GM23248 (cell line): ENCODE measurements around the gene NRP2.

Source experiments
- EZH2 ChIP-seq: fragments of 200-600 bp; sonication (generic); IDR thresholded peaks from 2 replicates; pipeline ENCODE4 v1.6.1; 2018; ENCODE audit warnings: antibody characterized with exemption, mild to moderate bottlenecking; ENCODE audit not compliant: insufficient read depth, poor library complexity, severe bottlenecking
- EZH2phosphoT487 ChIP-seq: fragments of 200-600 bp; sonication (generic); IDR thresholded peaks from 2 replicates; pipeline ENCODE4 v1.6.1; 2018; ENCODE audit warnings: antibody characterized with exemption, moderate library complexity, mild to moderate bottlenecking, low read depth; ENCODE audit not compliant: insufficient read depth

DNA sequence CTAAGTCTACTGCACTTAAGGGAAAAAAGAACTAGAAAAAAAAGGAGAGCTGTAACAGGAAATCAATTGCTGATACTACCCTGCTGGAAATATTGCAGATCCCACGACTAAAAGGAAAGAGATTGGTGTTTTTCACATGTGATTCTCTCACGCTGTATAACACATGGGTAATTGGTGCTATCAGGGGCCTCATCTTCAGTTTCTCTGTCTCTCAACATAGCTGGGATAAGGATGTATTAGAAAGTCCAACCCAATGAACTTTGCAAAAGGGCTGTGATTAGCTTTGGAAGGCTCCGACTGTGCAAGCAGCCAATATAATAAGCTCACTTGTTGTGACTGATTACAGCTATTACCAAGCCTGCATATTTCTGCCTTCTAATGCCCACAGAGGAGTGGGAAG lies 133.4 kb downstream of the NRP2 start:
- TF ChIP-seq EZH2 (no peak), EZH2phosphoT487 (no peak)
